NCI-H526 treated with DMSO at 0.1 percent for 48 hours (cell line): ENCODE results near the gene LRRC8E.

Experiments
- DNase-seq: peaks from one replicate; lab custom pipeline; 2025; lab: John Stamatoyannopoulos, UW

Gene LRRC8E

GRCh38 chr19:7932276-7932929, 44.1 kb downstream of the LRRC8E start:
- no peak for DNase-seq

- no peak for DNase-seq
Observed at GRCh38 chr19:7932930-7933300, 44.6 kb downstream of the LRRC8E start.

GRCh38 chr19:7933411-7933810, 45.1 kb downstream of the LRRC8E start:
- no peak for DNase-seq

- DNase-seq: no peak
Observed at GRCh38 chr19:7933828-7934725, 45.8 kb downstream of the LRRC8E start.

- DNase-seq: no peak
Observed at GRCh38 chr19:7934766-7935165, 46.5 kb downstream of the LRRC8E start.

GRCh38 chr19:7940841-7941240, 52.5 kb downstream of the LRRC8E start:
- DNase-seq: no peak

- no peak for DNase-seq
Observed at GRCh38 chr19:7941895-7942596, 53.7 kb downstream of the LRRC8E start.

GRCh38 chr19:7942981-7943443, 54.7 kb downstream of the LRRC8E start:
- no peak for DNase-seq

- peak; percentile 94 for DNase-seq
Observed at GRCh38 chr19:7943444-7944176, 55.3 kb downstream of the LRRC8E start, which contains the start of gene TIMM44. Gene TIMM44, minus strand, starts transcription at chr19:7943666. Its CDS starts 15 bp downstream, at chr19:7943651.

GRCh38 chr19:7944177-7944761, 56.0 kb downstream of the LRRC8E start:
- DNase-seq: peak; percentile 67

GRCh38 chr19:7947939-7948338, 59.6 kb downstream of the LRRC8E start:
- DNase-seq: no peak
